NCI-H1092 (cell line): Measurements from ENCODE around the gene MRPL4.

ENCODE experiments used
- DNase-seq: peaks from one replicate; lab custom pipeline; 2025; lab: John Stamatoyannopoulos, UW

MRPL4 gene

DNA sequence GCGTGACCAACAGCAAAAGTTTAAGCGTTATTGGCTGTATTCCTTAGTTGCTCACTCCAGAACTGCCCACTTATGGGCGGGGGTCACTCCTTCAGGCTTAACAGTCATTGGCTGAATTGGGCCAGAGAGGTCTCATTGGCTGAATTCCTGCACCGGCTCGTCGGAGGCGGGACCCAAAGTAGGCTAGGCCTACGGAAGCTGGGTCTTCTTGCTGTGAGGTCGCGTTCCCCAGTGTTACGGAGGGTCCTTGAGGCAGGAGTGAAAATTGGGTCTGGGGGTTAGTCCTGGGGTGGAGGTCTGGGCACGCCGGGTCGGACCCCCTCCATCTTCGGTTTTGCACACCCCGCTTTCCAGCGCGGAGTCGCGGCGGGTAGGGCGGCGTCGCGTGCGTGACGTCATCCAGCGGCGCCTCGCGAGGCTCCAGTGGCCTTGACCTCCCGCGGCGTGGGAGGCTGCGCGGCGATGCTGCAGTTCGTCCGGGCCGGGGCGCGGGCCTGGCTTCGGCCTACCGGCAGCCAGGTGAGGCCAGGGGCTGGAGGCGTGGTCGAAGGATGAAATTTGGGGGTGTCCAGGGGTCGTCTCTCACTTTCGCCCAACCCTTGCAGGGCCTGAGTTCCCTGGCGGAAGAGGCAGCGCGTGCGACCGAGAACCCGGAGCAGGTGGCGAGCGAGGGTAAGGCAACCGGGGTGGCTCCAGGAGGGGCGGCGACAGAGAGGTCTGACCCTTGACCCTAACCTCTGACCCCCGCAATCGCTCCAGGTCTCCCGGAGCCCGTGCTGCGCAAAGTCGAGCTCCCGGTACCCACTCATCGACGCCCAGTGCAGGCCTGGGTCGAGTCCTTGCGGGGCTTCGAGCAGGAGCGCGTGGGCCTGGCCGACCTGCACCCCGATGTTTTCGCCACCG, at the start of gene MRPL4:
MRPL4 (plus strand) TSS at position 423 of the 903 bp plus-strand sequence; CDS start at position 463, 40 bp downstream.
- peak; percentile 99 for DNase-seq

DNA sequence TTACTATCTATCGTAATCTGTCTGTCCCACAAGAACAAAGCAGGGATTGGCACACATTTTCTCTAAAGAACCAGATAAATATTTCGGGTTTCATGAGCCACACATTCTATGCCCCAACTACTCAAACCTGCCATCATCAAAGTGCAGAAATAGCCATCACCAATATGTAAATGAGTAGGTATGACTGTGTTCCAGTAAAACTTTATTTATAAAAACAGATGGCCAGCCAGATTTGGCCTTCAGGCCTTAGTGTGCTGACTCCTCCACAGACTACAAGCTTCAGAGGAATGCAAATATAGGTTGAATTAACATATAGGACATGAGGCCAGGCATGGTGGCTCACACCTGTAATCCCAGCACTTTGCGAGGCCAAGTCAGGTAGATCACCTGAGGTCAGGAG, 48.3 kb upstream of the MRPL4 start:
- DNase-seq: no peak

GRCh38 chr19:10205636-10206035, 46.4 kb upstream of the MRPL4 start:
- DNase-seq: no peak

DNA sequence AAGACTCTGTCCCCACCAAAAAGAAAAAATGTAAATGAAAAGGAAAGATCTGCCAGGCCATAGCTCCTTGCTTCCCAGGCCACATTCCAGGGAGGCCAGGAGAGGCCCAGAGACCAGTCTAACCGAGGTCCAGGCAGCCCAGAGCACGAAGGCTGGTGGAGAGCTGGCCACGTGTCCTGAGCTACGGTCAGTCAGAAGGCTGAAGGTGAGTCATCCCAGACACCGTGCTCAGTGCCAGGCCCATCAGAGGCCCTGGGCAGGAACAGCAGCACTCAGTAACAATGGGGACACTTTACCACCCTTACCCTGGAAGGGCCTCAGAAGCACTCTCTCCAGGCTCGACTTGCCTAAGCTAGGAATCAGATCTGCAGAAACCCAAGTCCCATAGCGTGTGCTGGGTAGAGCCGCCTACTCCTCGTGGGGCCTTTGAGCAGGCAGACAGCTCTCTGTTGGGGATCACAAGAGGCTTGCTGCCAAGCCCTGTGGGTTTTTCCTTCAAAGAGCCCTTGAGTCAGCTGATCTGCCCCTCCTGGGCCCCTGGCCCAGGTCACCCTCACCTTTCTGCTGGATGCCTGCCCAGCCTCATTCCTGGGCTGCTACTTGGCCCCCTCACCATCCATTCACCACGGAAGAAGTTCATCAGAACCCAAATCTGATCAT, 45.7 kb upstream of the MRPL4 start:
- no peak for DNase-seq

- DNase-seq: no peak
Measured at GRCh38 chr19:10207026-10207425, 45.0 kb upstream of the MRPL4 start.

- no peak for DNase-seq
Measured at GRCh38 chr19:10209315-10209714, 42.7 kb upstream of the MRPL4 start.

DNA sequence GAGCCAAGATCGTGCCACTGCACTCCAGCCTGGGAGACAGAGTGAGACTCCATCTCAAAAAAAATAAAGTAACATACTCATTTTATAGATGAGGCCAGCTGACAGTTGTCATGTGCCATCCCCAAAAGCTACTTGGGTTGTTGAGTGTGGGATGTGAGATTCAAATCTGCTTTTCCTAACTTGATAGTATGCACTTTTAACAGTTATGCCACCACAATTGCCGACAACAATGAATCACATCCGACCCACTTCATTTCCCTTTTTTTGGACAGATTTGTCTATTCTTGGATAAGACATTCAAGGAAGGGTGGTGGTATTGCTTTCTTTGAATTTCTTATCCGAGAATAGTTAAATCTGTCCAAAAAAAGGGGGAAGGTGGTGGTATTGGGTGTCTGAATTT, 41.0 kb upstream of the MRPL4 start:
- no peak for DNase-seq

GRCh38 chr19:10211691-10212090, 40.3 kb upstream of the MRPL4 start:
- no peak for DNase-seq

DNA sequence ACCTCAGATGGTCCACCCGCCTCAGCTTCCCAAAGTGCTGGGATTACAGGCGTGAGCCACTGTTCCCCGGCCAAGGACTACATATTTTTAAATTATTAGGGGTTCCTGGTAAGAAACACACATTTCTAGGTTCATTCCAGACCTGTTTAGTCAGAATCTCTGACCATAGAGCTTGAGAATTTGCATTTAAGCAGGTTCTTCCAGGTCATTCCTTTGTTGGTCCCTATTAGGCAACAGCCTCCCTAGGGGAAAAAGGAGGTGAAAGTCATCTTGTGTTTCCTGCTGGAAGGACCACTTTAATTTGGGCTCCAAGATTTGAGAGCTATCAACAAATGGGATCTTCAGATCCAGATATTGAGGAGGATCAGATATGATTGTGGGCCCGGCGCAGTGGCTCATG, 37.2 kb upstream of the MRPL4 start:
- no peak for DNase-seq

GRCh38 chr19:10217085-10217484, 34.9 kb upstream of the MRPL4 start:
- DNase-seq: no peak

DNA sequence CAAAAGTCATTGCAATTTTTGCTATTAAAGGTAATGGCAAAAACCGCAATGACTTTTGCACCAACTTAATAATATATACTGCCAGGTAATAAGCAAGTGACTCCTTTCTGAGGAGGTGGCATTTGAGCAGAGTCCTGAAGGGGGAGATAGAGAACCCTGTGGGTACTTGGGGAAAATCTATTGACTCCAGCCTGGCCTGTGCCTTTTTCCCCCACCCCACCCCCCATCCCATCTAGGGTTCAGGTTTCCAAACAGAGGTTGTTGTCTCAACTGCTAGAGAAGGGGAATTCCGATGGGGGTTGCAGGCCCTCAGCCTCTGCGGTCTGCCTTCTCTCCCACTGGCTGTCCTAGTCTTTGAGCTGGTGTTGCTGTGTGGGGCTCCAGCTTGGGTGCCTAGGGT, 32.3 kb upstream of the MRPL4 start:
- no peak for DNase-seq

GRCh38 chr19:10220695-10221094, 31.3 kb upstream of the MRPL4 start:
- no peak for DNase-seq

GRCh38 chr19:10222201-10222890, 29.7 kb upstream of the MRPL4 start:
- no peak for DNase-seq

DNA sequence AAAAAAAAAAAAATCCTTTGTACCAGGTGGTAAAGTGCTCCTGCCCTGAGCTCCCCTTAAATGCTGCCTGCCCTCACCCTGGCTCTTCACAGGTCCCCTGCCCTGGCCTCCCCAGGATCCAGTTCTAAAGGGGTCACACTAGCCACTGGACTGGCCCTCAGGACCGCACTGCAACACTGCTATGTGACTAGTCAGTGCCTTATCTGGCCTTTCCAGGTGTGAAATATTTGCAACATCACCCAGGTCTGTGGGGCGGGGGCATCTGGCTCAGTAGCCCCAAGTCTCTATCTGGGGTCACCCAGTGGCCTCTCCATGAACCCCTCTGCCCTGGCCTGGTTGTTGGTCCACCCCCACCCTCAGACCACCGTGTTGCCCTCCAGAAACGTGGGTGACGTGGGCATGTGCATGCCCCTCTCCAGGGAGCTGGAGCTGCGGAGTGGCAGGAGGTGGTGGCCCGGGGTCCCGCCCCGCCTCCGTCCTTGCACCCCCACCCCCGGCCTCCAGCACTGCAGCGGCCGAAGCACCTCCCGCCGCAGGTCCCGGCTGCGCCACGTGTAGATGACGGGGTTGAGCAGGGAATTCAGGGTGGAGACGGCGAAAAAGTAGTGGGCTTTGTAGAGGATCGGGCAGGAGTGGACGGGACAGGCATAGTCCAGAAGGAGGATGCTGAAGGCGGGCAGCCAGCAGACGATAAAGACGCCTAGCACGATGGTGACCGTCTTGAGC, 28.4 kb upstream of the MRPL4 start:
- no peak for DNase-seq

DNA sequence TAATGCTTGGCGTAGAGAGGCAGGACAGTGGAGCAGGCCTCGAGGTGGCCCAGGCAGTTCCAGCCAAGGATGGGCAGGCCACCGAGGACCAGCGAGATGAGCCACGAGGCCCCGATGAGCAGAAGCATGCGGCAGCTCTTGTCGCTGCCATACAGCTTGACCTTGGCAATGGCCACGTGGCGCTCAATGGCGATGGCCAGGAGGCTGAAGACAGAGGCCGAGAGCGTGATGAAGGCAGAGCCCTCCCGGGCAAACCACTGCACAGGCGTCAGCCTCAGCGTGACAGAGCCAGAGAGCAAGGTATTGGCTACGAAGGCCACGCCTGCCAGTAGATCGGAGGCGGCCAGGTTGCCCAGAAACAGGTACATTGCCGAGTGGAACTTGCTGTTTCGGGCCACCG, 27.7 kb upstream of the MRPL4 start:
- no peak for DNase-seq

DNA sequence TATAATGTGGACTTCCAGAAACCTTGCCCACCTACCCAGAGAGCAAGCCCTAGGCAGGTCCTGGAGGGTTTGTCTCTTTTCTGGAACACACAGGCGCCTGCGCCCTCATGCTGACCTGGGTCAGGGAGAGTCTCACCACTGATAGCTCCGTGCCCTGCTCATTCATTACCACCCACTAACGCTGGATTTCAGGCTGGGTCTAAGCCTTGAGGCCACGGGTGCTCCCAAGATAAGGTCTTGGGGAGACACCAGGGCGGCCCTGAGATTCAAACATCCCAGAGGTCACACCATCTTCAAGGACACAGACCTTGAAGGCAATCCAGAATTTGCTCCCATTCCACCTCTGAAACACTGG, 26.0 kb upstream of the MRPL4 start:
- no peak for DNase-seq

DNA sequence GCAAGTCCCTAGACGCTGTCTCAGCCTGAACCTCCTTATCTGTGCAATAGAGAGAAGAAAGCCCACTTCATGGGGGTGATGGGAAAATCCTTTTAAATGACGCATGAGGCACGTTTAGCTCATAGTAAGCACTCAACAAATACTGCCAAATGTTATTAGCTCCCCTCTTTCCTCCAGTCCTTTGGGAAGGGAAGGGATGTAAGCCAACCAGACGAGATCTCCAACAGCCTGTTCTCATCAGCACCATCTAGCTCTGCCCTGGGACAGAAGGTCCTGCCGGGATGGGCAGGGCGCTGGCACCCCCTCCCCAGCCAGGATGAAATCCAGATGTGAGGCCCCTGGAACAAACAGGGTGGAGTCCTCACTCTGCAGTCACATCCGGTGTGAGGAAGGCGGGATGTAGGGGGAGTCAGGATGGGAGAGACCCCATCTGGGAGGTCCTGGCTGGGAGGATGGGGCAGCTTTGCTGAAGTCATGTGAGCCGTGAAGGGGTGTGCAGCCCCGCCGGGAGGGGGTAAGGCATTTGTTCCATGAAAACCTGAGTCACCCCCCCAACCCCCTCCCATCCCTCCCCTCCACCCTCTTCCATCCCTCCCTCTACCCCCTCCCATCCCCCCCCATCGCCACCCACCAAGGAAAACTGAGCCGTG, 25.5 kb upstream of the MRPL4 start:
- no peak for DNase-seq

- DNase-seq: no peak
Measured at GRCh38 chr19:10227026-10227971, 24.7 kb upstream of the MRPL4 start.

DNA sequence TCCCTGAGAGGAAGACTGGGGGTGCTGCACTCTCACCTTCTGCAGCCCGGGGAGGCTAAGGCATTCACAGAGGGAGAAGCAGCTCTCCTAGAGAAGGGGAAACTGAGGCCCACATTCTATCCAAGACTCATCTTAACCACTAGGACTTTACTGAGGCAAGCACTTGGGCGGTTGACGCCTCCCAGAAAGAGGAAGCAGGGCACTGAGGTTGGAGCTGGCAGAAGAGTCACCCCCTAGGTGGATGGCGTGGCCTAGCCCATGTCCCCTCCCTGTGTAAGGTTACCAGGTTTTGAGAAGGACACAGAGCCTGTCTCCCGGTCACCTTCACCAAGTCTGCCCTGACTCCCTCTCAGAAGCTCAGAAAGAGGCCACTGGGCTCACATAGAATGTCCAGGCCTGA, 23.6 kb upstream of the MRPL4 start:
- DNase-seq: no peak

GRCh38 chr19:10228920-10229319, 23.1 kb upstream of the MRPL4 start:
- DNase-seq: peak; percentile 33
